Neuronal stem cell (in vitro differentiated cells): Measurements from ENCODE around the gene VEGFB.
A peak's percentile ranks its signal among the peaks of the same experiment; 100 is the strongest.

ENCODE experiments used
- DNase-seq: peaks from one replicate; pipeline ENCODE4 v3.0.0-alpha.2; 2013; ENCODE audit warnings: low spot score
- H2AFZ ChIP-seq: one replicate; pipeline ENCODE4 v1.6.1; 2013; ENCODE audit warnings: mild to moderate bottlenecking, low read length, inconsistent platforms
- H2AK5ac ChIP-seq: 2 replicates; pipeline ENCODE4 v1.6.1; 2013; ENCODE audit warnings: low read depth, mild to moderate bottlenecking, inconsistent platforms, low read length, moderate library complexity, mixed read lengths
- H2BK120ac ChIP-seq: 2 replicates; pipeline ENCODE4 v1.6.1; 2013; ENCODE audit warnings: low read depth, mild to moderate bottlenecking, inconsistent platforms, low read length, moderate library complexity, mixed read lengths
- H2BK12ac ChIP-seq: one replicate; pipeline ENCODE4 v1.6.1; 2013; ENCODE audit warnings: low read length, inconsistent platforms
- H2BK15ac ChIP-seq: 2 replicates; pipeline ENCODE4 v1.6.1; 2013; ENCODE audit warnings: mild to moderate bottlenecking, low read length, inconsistent platforms, mixed read lengths
- H2BK5ac ChIP-seq: one replicate; pipeline ENCODE4 v1.6.1; 2013; ENCODE audit warnings: inconsistent platforms, mild to moderate bottlenecking, low read length, moderate library complexity
- H3K14ac ChIP-seq: one replicate; pipeline ENCODE4 v1.6.1; 2013; ENCODE audit warnings: low read length, inconsistent platforms
- H3K18ac ChIP-seq: 2 replicates; pipeline ENCODE4 v1.6.1; 2013; ENCODE audit warnings: low read length, inconsistent platforms
- H3K23ac ChIP-seq: 2 replicates; pipeline ENCODE4 v1.6.1; 2013; ENCODE audit warnings: low read depth, mild to moderate bottlenecking, mixed read lengths, low read length, inconsistent platforms; ENCODE audit not compliant: poor library complexity
- H3K27ac ChIP-seq: replicated peaks from 3 replicates; pipeline ENCODE4 v1.5.1; 2013; ENCODE audit warnings: low read length, inconsistent platforms
- H3K27me3 ChIP-seq, 3 experiments: 2 replicates each; pipeline ENCODE4 v1.6.1; 2013; ENCODE audit warnings: low read length in 3 of 3, mild to moderate bottlenecking in 2 of 3, inconsistent platforms in 1 of 3, low read depth in 1 of 3, mixed read lengths in 1 of 3, moderate library complexity in 1 of 3; ENCODE audit not compliant: control insufficient read depth in 3 of 3, insufficient read depth in 3 of 3
- H3K36me3 ChIP-seq, 2 donors: replicated peaks in 1 of 2; 2 replicates each; pipeline ENCODE4 v1.6.1; 2013; ENCODE audit warnings: low read length in 2 of 2; ENCODE audit not compliant: control insufficient read depth in 2 of 2, insufficient read depth in 2 of 2
- H3K4ac ChIP-seq: 2 replicates; pipeline ENCODE4 v1.6.1; 2013; ENCODE audit warnings: inconsistent platforms, mild to moderate bottlenecking, low read length, moderate library complexity
- H3K4me1 ChIP-seq, 2 donors: 1 replicate in 1 of 2; 2 replicates in 1 of 2; pipeline ENCODE4 v1.6.1; 2013; ENCODE audit warnings: low read length in 2 of 2, low read depth in 1 of 2; ENCODE audit not compliant: control insufficient read depth in 2 of 2, insufficient read depth in 1 of 2
- H3K4me2 ChIP-seq: one replicate; pipeline ENCODE4 v1.6.1; 2013; ENCODE audit warnings: mild to moderate bottlenecking, low read length, inconsistent platforms; ENCODE audit not compliant: insufficient read depth, poor library complexity, severe bottlenecking
- H3K4me3 ChIP-seq, 2 donors: 2 replicates each; pipeline ENCODE4 v1.5.1; 2013; ENCODE audit warnings: low read length in 2 of 2, mild to moderate bottlenecking in 2 of 2, inconsistent platforms in 1 of 2, moderate library complexity in 1 of 2
- H3K79me1 ChIP-seq: one replicate; pipeline ENCODE4 v1.6.1; 2013; ENCODE audit warnings: low read depth, mild to moderate bottlenecking, inconsistent platforms, low read length, moderate library complexity
- H3K9ac ChIP-seq: one replicate; pipeline ENCODE4 v1.6.1; 2013; ENCODE audit warnings: mild to moderate bottlenecking, low read depth, low read length, inconsistent platforms; ENCODE audit not compliant: poor library complexity
- H3K9me3 ChIP-seq, 2 donors: replicated peaks in 1 of 2; 2 replicates each; pipeline versions ENCODE3 to v1.6.1; 2013; ENCODE audit warnings: low read length in 2 of 2, mild to moderate bottlenecking in 2 of 2, inconsistent platforms in 1 of 2, low read depth in 1 of 2, mixed read lengths in 1 of 2, moderate library complexity in 1 of 2; ENCODE audit not compliant: control insufficient read depth in 2 of 2, insufficient read depth in 1 of 2
- H4K8ac ChIP-seq: one replicate; pipeline ENCODE4 v1.6.1; 2013; ENCODE audit warnings: low read depth, mild to moderate bottlenecking, inconsistent platforms, low read length, moderate library complexity
- H4K91ac ChIP-seq: one replicate; pipeline ENCODE4 v1.6.1; 2013; ENCODE audit warnings: low read length, low read depth, mild to moderate bottlenecking, inconsistent platforms; ENCODE audit not compliant: poor library complexity
- WGBS, 2 donors: extraction: QIAGEN DNeasy Blood & Tissue Kit; methylation state at CpG; one replicate each; pipeline ENCODE4 v1.1.7; 2013; ENCODE audit warnings: missing lambda C conversion rate in 2 of 2, mixed read lengths in 1 of 2; ENCODE audit not compliant: insufficient read length in 2 of 2, insufficient replicate concordance in 1 of 2; ENCODE audit errors: extremely low coverage in 2 of 2; 5-methylcytosine and 5-hydroxymethylcytosine counted together

Gene VEGFB

GRCh38 chr11:64241491-64242374 is 7.3 kb downstream of the VEGFB start:
- peak overlapping the region; percentile 88 for H3K9ac ChIP-seq
- no peak overlapping the region for H2BK15ac ChIP-seq
- H3K4me1 ChIP-seq: peaks cover 16 to 20% of the 10 kb centered on the region in 2 donors
- no peak for DNase-seq
- H3K4ac ChIP-seq: no peak overlapping the region
- H3K79me1 ChIP-seq: peaks cover 21% of the 10 kb centered on the region
- WGBS, 2 donors: no CpG with 5 or more reads among the region's 63 CpGs
- peak overlapping the region; percentile 93 for H3K4me2 ChIP-seq
- H3K36me3 ChIP-seq: peaks cover 16 to 19% of the 10 kb centered on the region in 2 donors
- H2AK5ac ChIP-seq: peak overlapping the region; percentile 97
- H3K27ac ChIP-seq: peak overlapping the region; percentile 69
- H4K8ac ChIP-seq: no peak overlapping the region
- peak overlapping the region; percentile 41 for H2BK12ac ChIP-seq
- H2AFZ ChIP-seq: peak overlapping the region; percentile 96
- no peaks in the 10 kb centered on the region for H3K27me3 ChIP-seq
- H2BK5ac ChIP-seq: no peak overlapping the region
- peak overlapping the region; percentile 21 for H2BK120ac ChIP-seq
- H3K23ac ChIP-seq: peak overlapping the region; percentile 100
- no peaks in the 10 kb centered on the region for H3K9me3 ChIP-seq
- H3K4me3 ChIP-seq: peak overlapping the region; percentile 70 to 94
- H3K18ac ChIP-seq: peak overlapping the region; percentile 98
- no peak overlapping the region for H4K91ac ChIP-seq
- H3K14ac ChIP-seq: peak overlapping the region; percentile 39

GRCh38 chr11:64243236-64243854 is 9.0 kb downstream of the VEGFB start:
- Histone ChIP-seq H3K14ac (no peak overlapping the region), H2AFZ (no peak overlapping the region), H4K91ac (no peak overlapping the region), H3K4me3 (peak overlapping the region in 1 of 2 donors; percentile 23), H2BK15ac (no peak overlapping the region), H2AK5ac (no peak overlapping the region), H3K23ac (peak overlapping the region; percentile 52), H2BK120ac (no peak overlapping the region), H3K4me1 (peaks cover 21% of the 10 kb centered on the region in 2 donors), H3K9me3 (no peaks in the 10 kb centered on the region), H3K27me3 (no peaks in the 10 kb centered on the region), H3K18ac (no peak overlapping the region), H3K27ac (no peak overlapping the region), H3K79me1 (peaks cover 21% of the 10 kb centered on the region), H3K4me2 (no peak overlapping the region), H4K8ac (no peak overlapping the region), H3K4ac (no peak overlapping the region), H3K36me3 (peaks cover 11 to 19% of the 10 kb centered on the region in 2 donors), H2BK5ac (no peak overlapping the region), H2BK12ac (no peak overlapping the region), H3K9ac (no peak overlapping the region)
- no CpG with 5 or more reads among the region's 8 CpGs for WGBS, 2 donors
- DNase-seq: no peak

- H3K4ac ChIP-seq: no peak overlapping the region
- H2BK12ac ChIP-seq: no peak overlapping the region
- no peak for DNase-seq
- H2BK5ac ChIP-seq: no peak overlapping the region
- H3K79me1 ChIP-seq: peaks cover 21% of the 10 kb centered on the region
- peaks cover 24 to 28% of the 10 kb centered on the region in 2 donors for H3K4me1 ChIP-seq
- no peaks in the 10 kb centered on the region for H3K9me3 ChIP-seq
- no peak overlapping the region for H3K14ac ChIP-seq
- no peak overlapping the region for H4K8ac ChIP-seq
- no peak overlapping the region for H2BK15ac ChIP-seq
- H3K4me3 ChIP-seq: no peak overlapping the region
- no peak overlapping the region for H2BK120ac ChIP-seq
- no peak overlapping the region for H3K18ac ChIP-seq
- no peaks in the 10 kb centered on the region for H3K27me3 ChIP-seq
- H2AFZ ChIP-seq: no peak overlapping the region
- H4K91ac ChIP-seq: no peak overlapping the region
- H2AK5ac ChIP-seq: no peak overlapping the region
- H3K36me3 ChIP-seq: peaks cover 11 to 19% of the 10 kb centered on the region in 2 donors
- no peak overlapping the region for H3K27ac ChIP-seq
- no peak overlapping the region for H3K9ac ChIP-seq
- no CpG with 5 or more reads among the region's 5 CpGs for WGBS, 2 donors
- H3K23ac ChIP-seq: no peak overlapping the region
- H3K4me2 ChIP-seq: no peak overlapping the region
Observed at GRCh38 chr11:64244107-64244506, 9.7 kb downstream of the VEGFB start.

GRCh38 chr11:64244966-64245365 is 10.6 kb downstream of the VEGFB start:
- Histone ChIP-seq H2BK12ac (no peak overlapping the region), H3K9ac (peak overlapping the region; percentile 0), H3K36me3 (peaks cover 11 to 19% of the 10 kb centered on the region in 2 donors), H2BK120ac (no peak overlapping the region), H3K4me1 (peaks cover 24 to 37% of the 10 kb centered on the region in 2 donors), H2AK5ac (peak overlapping the region; percentile 6), H2BK15ac (no peak overlapping the region), H3K18ac (no peak overlapping the region), H3K4ac (no peak overlapping the region), H2AFZ (no peak overlapping the region), H3K79me1 (peaks cover 21% of the 10 kb centered on the region), H3K9me3 (no peaks in the 10 kb centered on the region), H4K91ac (no peak overlapping the region), H2BK5ac (peak overlapping the region; percentile 10), H3K23ac (peak overlapping the region; percentile 2), H3K14ac (no peak overlapping the region), H4K8ac (no peak overlapping the region), H3K27me3 (no peaks in the 10 kb centered on the region), H3K4me2 (no peak overlapping the region), H3K4me3 (peak overlapping the region in 1 of 2 donors; percentile 70), H3K27ac (no peak overlapping the region)
- no peak for DNase-seq
- WGBS, 2 donors: no CpG with 5 or more reads among the region's 6 CpGs
